IMR-90 (cell line): ENCODE data around the gene PPFIA1. TPM values are rescaled to one million over a fixed set of nuclear protein-coding genes. Genes with fewer than 3 reads are reported as not detected.

Experiments used
- ATAC-seq: fragments of 200-7000 bp; cut with Tn5 transposase; 2 replicates; pipeline ENCODE4 v1.9.1; 2020; ENCODE audit warnings: low read depth, mild to moderate bottlenecking, moderate library complexity
- BruUV-seq: library from RNA; stranded (reverse); fragments of 400-500 nt; replicated peaks from 2 replicates; lab custom pipeline; 2021; lab: Mats Ljungman, UMichigan
- CTCF ChIA-PET: fragments of 300-600 bp; formaldehyde crosslinking; extraction: SDS; loops from one replicate; lab custom pipeline; 2021; ENCODE audit warnings: antibody characterized with exemption; lab: Yijun Ruan, JAX
- POLR2A ChIA-PET: fragments of 300-600 bp; sonication (Branson Sonifier 250); formaldehyde crosslinking; loops from one replicate; lab custom pipeline; 2022; ENCODE audit warnings: antibody characterized with exemption; ENCODE audit not compliant: unreplicated experiment; lab: Charles Lee
- DNase-seq: peaks from one replicate; pipeline ENCODE4 v3.0.0; 2013
- H2AFZ ChIP-seq: replicated peaks from 2 replicates; pipeline ENCODE3; 2013; ENCODE audit warnings: low read length, mild to moderate bottlenecking; ENCODE audit not compliant: poor library complexity
- H2AK5ac ChIP-seq: 2 replicates; pipeline ENCODE4 v1.6.1; 2013; ENCODE audit warnings: low read depth, low read length, inconsistent platforms
- H2AK9ac ChIP-seq: replicated peaks from 2 replicates; pipeline ENCODE3; 2013; ENCODE audit warnings: mild to moderate bottlenecking, low read depth, low read length, moderate library complexity; ENCODE audit not compliant: poor library complexity
- H2BK120ac ChIP-seq: 2 replicates; pipeline ENCODE4 v1.6.1; 2013; ENCODE audit warnings: low read depth, low read length, inconsistent platforms
- H2BK15ac ChIP-seq: 3 replicates; pipeline ENCODE4 v1.6.1; 2013; ENCODE audit warnings: low read depth, low read length, inconsistent platforms
- H2BK20ac ChIP-seq: 2 replicates; pipeline ENCODE4 v1.6.1; 2013; ENCODE audit warnings: low read depth, mild to moderate bottlenecking, inconsistent platforms, low read length, moderate library complexity
- H2BK5ac ChIP-seq: 2 replicates; pipeline ENCODE4 v1.6.1; 2013; ENCODE audit warnings: mild to moderate bottlenecking, low read depth, low read length, inconsistent platforms; ENCODE audit not compliant: poor library complexity, severe bottlenecking
- H3K14ac ChIP-seq: replicated peaks from 2 replicates; pipeline ENCODE4 v1.6.1; 2013; ENCODE audit warnings: low read depth, low read length, inconsistent platforms
- H3K18ac ChIP-seq: 2 replicates; pipeline ENCODE4 v1.6.1; 2013; ENCODE audit warnings: low read depth, low read length, control low read depth
- H3K23ac ChIP-seq: 2 replicates; pipeline ENCODE4 v1.6.1; 2013; ENCODE audit warnings: low read depth, low read length, inconsistent platforms
- H3K27ac ChIP-seq: 2 replicates; pipeline ENCODE4 v1.5.1; 2013; ENCODE audit warnings: mild to moderate bottlenecking, control low read depth, low read length; ENCODE audit not compliant: insufficient read depth
- H3K27me3 ChIP-seq: 2 replicates; pipeline ENCODE4 v1.6.1; 2013; ENCODE audit warnings: low read length; ENCODE audit not compliant: control insufficient read depth, insufficient read depth
- H3K36me3 ChIP-seq: 2 replicates; pipeline ENCODE4 v1.6.1; 2013; ENCODE audit warnings: low read length, mixed read lengths; ENCODE audit not compliant: control insufficient read depth, insufficient read depth
- H3K4ac ChIP-seq: 2 replicates; pipeline ENCODE4 v1.6.1; 2013; ENCODE audit warnings: low read depth, low read length, inconsistent platforms
- H3K4me1 ChIP-seq: 2 replicates; pipeline ENCODE4 v1.6.1; 2013; ENCODE audit warnings: low read length, mixed read lengths; ENCODE audit not compliant: control insufficient read depth, insufficient read depth
- H3K4me2 ChIP-seq: 2 replicates; pipeline ENCODE4 v1.6.1; 2013; ENCODE audit warnings: low read depth, mild to moderate bottlenecking, control low read depth, low read length, moderate library complexity
- H3K4me3 ChIP-seq: 2 replicates; pipeline ENCODE4 v1.5.1; 2013; ENCODE audit warnings: low read depth, mild to moderate bottlenecking, control low read depth, low read length, moderate library complexity; ENCODE audit not compliant: insufficient read depth
- H3K56ac ChIP-seq: 2 replicates; pipeline ENCODE4 v1.6.1; 2013; ENCODE audit warnings: low read length, inconsistent platforms; ENCODE audit not compliant: insufficient read depth; ENCODE audit errors: extremely low read depth
- H3K79me1 ChIP-seq, 2 experiments: 2 replicates each; pipeline ENCODE4 v1.6.1; 2013; ENCODE audit warnings: low read length in 2 of 2, inconsistent platforms in 1 of 2, low read depth in 1 of 2
- H3K9ac ChIP-seq: 2 replicates; pipeline ENCODE4 v1.6.1; 2013; ENCODE audit warnings: low read depth, low read length, control low read depth
- H3K9me1 ChIP-seq: 2 replicates; pipeline ENCODE4 v1.6.1; 2013; ENCODE audit warnings: low read length, inconsistent platforms; ENCODE audit not compliant: insufficient read depth
- H3K9me3 ChIP-seq: 2 replicates; pipeline ENCODE4 v1.6.1; 2013; ENCODE audit warnings: low read length; ENCODE audit not compliant: control insufficient read depth, insufficient read depth
- H4K20me1 ChIP-seq: 2 replicates; pipeline ENCODE4 v1.6.1; 2013; ENCODE audit warnings: low read length, inconsistent platforms; ENCODE audit not compliant: insufficient read depth
- H4K5ac ChIP-seq: 2 replicates; pipeline ENCODE4 v1.6.1; 2013; ENCODE audit warnings: mild to moderate bottlenecking, low read depth, low read length, control low read depth
- H4K8ac ChIP-seq, 2 experiments: 2 replicates each; pipeline ENCODE4 v1.6.1; 2013; ENCODE audit warnings: low read depth in 2 of 2, low read length in 2 of 2, control low read depth in 1 of 2, inconsistent platforms in 1 of 2
- H4K91ac ChIP-seq: 2 replicates; pipeline ENCODE4 v1.6.1; 2013; ENCODE audit warnings: low read depth, low read length, inconsistent platforms; ENCODE audit not compliant: insufficient read depth
- CEBPB ChIP-seq: IDR thresholded peaks from 2 replicates; pipeline ENCODE4 v1.6.1; 2012; ENCODE audit warnings: low read depth, low read length, improper control_type of control experiment
- MAFK ChIP-seq: IDR thresholded peaks from 2 replicates; pipeline ENCODE4 v1.6.1; 2012; ENCODE audit warnings: low read depth, low read length, improper control_type of control experiment
- RAD21 ChIP-seq: IDR thresholded peaks from 2 replicates; pipeline ENCODE4 v1.6.1; 2012; ENCODE audit warnings: low read length, improper control_type of control experiment
- USF2 ChIP-seq: fragments of 150-350 bp; IDR thresholded peaks from 2 replicates; pipeline ENCODE4 v1.6.1; 2017; ENCODE audit warnings: mild to moderate bottlenecking, antibody characterized with exemption, low read length, low read depth
- WGBS, 2 experiments: methylation state at CpG; one replicate each; pipeline versions ENCODE4 v1.1.5 to v1.1.7; 2013; ENCODE audit warnings: missing lambda C conversion rate in 2 of 2; ENCODE audit not compliant: insufficient read length in 1 of 2; ENCODE audit errors: extremely low coverage in 2 of 2; 5-methylcytosine and 5-hydroxymethylcytosine counted together
- dilution Hi-C: fragments of 300-500 bp; cut with HindIII; formaldehyde crosslinking; loops from one replicate; pipeline ENCODE4 v1.14.3; 2018; ENCODE audit warnings: low sequenced_read_pairs; ENCODE audit not compliant: unreplicated experiment
- in situ Hi-C: fragments of 300-500 bp; cut with MboI; formaldehyde crosslinking; loops from 3 replicates; pipeline ENCODE4 v1.14.3; 2019; ENCODE audit warnings: low sequenced_read_pairs, inconsistent platforms, mixed read lengths
- intact Hi-C: fragments of 100-400 bp; cut with micrococcal nuclease; formaldehyde crosslinking; loops from 2 replicates; pipeline ENCODE4 v1.10.0; 2022
- polyA plus RNA-seq, 3 experiments: library from polyadenylated mRNA; depleted of rRNA; stranded (reverse); fragments of >200 nt; gene quantifications; 2 replicates each; pipeline ENCODE4 v1.2.3, GENCODE V29; 2012; ENCODE audit warnings: low replicate concordance in 1 of 3
- total RNA-seq: library from RNA; depleted of rRNA; stranded (reverse); fragments of >200 nt; gene quantifications from 2 replicates; pipeline ENCODE4 v1.2.3, GENCODE V29; 2012

Gene PPFIA1
- total and polyA plus RNA-seq, 2 of the 4 experiments (the other 2 are of a cell fraction), result 25.6 to 37.2 TPM

- ATAC-seq (no peak), DNase-seq (no peak)
- no peak for TF ChIP-seq RAD21
- TF ChIP-seq USF2, result no peak
- TF ChIP-seq MAFK, result no peak
- TF ChIP-seq CEBPB, result no peak
- ChIA-PET CTCF (no interaction called here), POLR2A (no interaction called here)
- Histone ChIP-seq H3K27ac (no peak overlapping the region), H2BK120ac (no peak overlapping the region), H3K56ac (no peak overlapping the region), H2BK15ac (no peak overlapping the region), H3K14ac (no peak overlapping the region), H3K4ac (no peak overlapping the region), H2BK20ac (no peak overlapping the region), H2AK9ac (peak overlapping the region; percentile 10), H3K9me3 (no peaks in the 10 kb centered on the region), H3K9ac (no peak overlapping the region), H3K36me3 (peaks cover 6% of the 10 kb centered on the region; the same call in 1 of the 2 replicates), H2BK5ac (no peak overlapping the region), H4K8ac (no peak overlapping the region), H3K79me1 (peaks cover 38 to 76% of the 10 kb centered on the region in 2 experiments), H3K27me3 (no peaks in the 10 kb centered on the region), H4K5ac (no peak overlapping the region), H3K9me1 (peaks cover 7% of the 10 kb centered on the region), H3K4me2 (no peak overlapping the region), H4K91ac (no peak overlapping the region), H3K23ac (no peak overlapping the region), H3K18ac (no peak overlapping the region), H3K4me1 (peaks cover 2% of the 10 kb centered on the region; the same call in 1 of the 2 replicates), H2AK5ac (no peak overlapping the region), H3K4me3 (no peak overlapping the region), H4K20me1 (peaks cover 21% of the 10 kb centered on the region; the same call in 1 of the 2 replicates), H2AFZ (no peak overlapping the region)
- in situ Hi-C loops, result no loop called here
- WGBS, 2 experiments, result 83% methylated on average over 13 of the region's 20 CpGs; no CpG with 5 or more reads in 1 of the 2 experiments
- intact Hi-C loops, result no loop called here
- dilution Hi-C loops, result no loop called here
- no TSS peak for BruUV-seq
These were observed 42.2 kb downstream of the PPFIA1 start for GRCh38 chr11:70312401-70313357.
